NCI-H128 (cell line): ENCODE data around the gene ROR2.
"Not testable (repeated sequence)": the region's sequence is repeated elsewhere in the genome, so short reads cannot be mapped to it uniquely, and the experiment has no call there.

Experiments
- DNase-seq: peaks from one replicate; lab custom pipeline; 2025; ENCODE audit not compliant: unreplicated experiment; lab: John Stamatoyannopoulos, UW

ROR2 gene

GRCh38 chr9:91802391-91802790, 147.6 kb downstream of the ROR2 start:
- DNase-seq, result no peak

- DNase-seq, result no peak
Observed at GRCh38 chr9:91800473-91801030, 149.5 kb downstream of the ROR2 start.

GRCh38 chr9:91799113-91799744, 150.8 kb downstream of the ROR2 start:
- no peak for DNase-seq

GRCh38 chr9:91798273-91799112, 151.5 kb downstream of the ROR2 start:
- not testable (repeated sequence) for DNase-seq

- DNase-seq, result not testable (repeated sequence)
Observed at GRCh38 chr9:91797517-91797916, 152.5 kb downstream of the ROR2 start.

GRCh38 chr9:91796516-91796915, 153.5 kb downstream of the ROR2 start:
- DNase-seq, result not testable (repeated sequence)

- no peak for DNase-seq
Observed at GRCh38 chr9:91795598-91796241, 154.3 kb downstream of the ROR2 start.

GRCh38 chr9:91793371-91793770, 156.7 kb downstream of the ROR2 start:
- DNase-seq, result not testable (repeated sequence)

GRCh38 chr9:91790917-91791316, 159.1 kb downstream of the ROR2 start:
- no peak for DNase-seq

- DNase-seq, result no peak
Observed at GRCh38 chr9:91789941-91790340, 160.1 kb downstream of the ROR2 start.

GRCh38 chr9:91787931-91788330, 162.1 kb downstream of the ROR2 start:
- DNase-seq, result no peak

- DNase-seq, result no peak
Observed at GRCh38 chr9:91786132-91786896, 163.7 kb downstream of the ROR2 start.

- no peak for DNase-seq
Observed at GRCh38 chr9:91785447-91785842, 164.6 kb downstream of the ROR2 start.

GRCh38 chr9:91784673-91785446, 165.2 kb downstream of the ROR2 start:
- no peak for DNase-seq

GRCh38 chr9:91783876-91784672, 166.0 kb downstream of the ROR2 start:
- no peak for DNase-seq

- no peak for DNase-seq
Observed at GRCh38 chr9:91783411-91783810, 166.6 kb downstream of the ROR2 start.

- no peak for DNase-seq
Observed at GRCh38 chr9:91782708-91783214, 167.3 kb downstream of the ROR2 start.

GRCh38 chr9:91781906-91782305, 168.1 kb downstream of the ROR2 start:
- no peak for DNase-seq

GRCh38 chr9:91781116-91781515, 168.9 kb downstream of the ROR2 start:
- DNase-seq, result no peak
